NCI-H774 (cell line): ENCODE measurements around the gene STPG3.
A peak's percentile ranks its signal among the peaks of the same experiment; 100 is the strongest.

Source experiments
- DNase-seq: peaks from one replicate; lab custom pipeline; 2025; lab: John Stamatoyannopoulos, UW

Gene STPG3

GRCh38 chr9:137251194-137251461 is at the start of gene STPG3:
TSS of gene STPG3 (plus strand) at chr9:137251286. CDS start at chr9:137251287, 1 bp downstream.
- DNase-seq, result no peak

GRCh38 chr9:137202966-137203365 is 48.1 kb upstream of the STPG3 start:
- no peak for DNase-seq

GRCh38 chr9:137204731-137205125 is 46.4 kb upstream of the STPG3 start:
- no peak for DNase-seq

GRCh38 chr9:137205126-137206069 is 45.7 kb upstream of the STPG3 start, which contains the start of the genes NDOR1 and TMEM203:
TSS of gene NDOR1 (plus strand) at chr9:137205700. CDS start at chr9:137205778, 78 bp downstream.
TSS of gene TMEM203 (minus strand) at chr9:137205648. CDS start at chr9:137205414, 234 bp downstream.
- DNase-seq, result peak; percentile 92

GRCh38 chr9:137206602-137207001 is 44.5 kb upstream of the STPG3 start:
- no peak for DNase-seq

- no peak for DNase-seq
Observed at GRCh38 chr9:137211532-137211931, 39.6 kb upstream of the STPG3 start.

GRCh38 chr9:137212520-137212919 is 38.6 kb upstream of the STPG3 start:
- DNase-seq, result no peak

- no peak for DNase-seq
Observed at GRCh38 chr9:137213160-137214060, 37.7 kb upstream of the STPG3 start.

GRCh38 chr9:137214620-137215019 is 36.5 kb upstream of the STPG3 start:
- no peak for DNase-seq

- DNase-seq, result no peak
Observed at GRCh38 chr9:137215196-137215986, 35.7 kb upstream of the STPG3 start.

GRCh38 chr9:137216188-137216965 is 34.7 kb upstream of the STPG3 start:
- no peak for DNase-seq

- DNase-seq, result no peak
Observed at GRCh38 chr9:137217276-137218211, 33.5 kb upstream of the STPG3 start.

GRCh38 chr9:137218212-137218753 is 32.8 kb upstream of the STPG3 start:
- no peak for DNase-seq

GRCh38 chr9:137218754-137219271 is 32.3 kb upstream of the STPG3 start:
- DNase-seq, result no peak

- DNase-seq, result no peak
Observed at GRCh38 chr9:137219757-137220316, 31.2 kb upstream of the STPG3 start.

- no peak for DNase-seq
Observed at GRCh38 chr9:137220317-137221094, 30.6 kb upstream of the STPG3 start.

- DNase-seq, result no peak
Observed at GRCh38 chr9:137221095-137221505, 30.0 kb upstream of the STPG3 start.

- no peak for DNase-seq
Observed at GRCh38 chr9:137221506-137222111, 29.5 kb upstream of the STPG3 start.
